ENCODE data around the gene CELF2.

CELF2 gene

GRCh38 chr10:11004144-11005077 is 13.3 kb upstream of the CELF2 start:
- DNase-seq = no peak

- no peak for DNase-seq
Observed at GRCh38 chr10:11005725-11006427, 11.8 kb upstream of the CELF2 start.

- DNase-seq = no peak
Observed at GRCh38 chr10:11006428-11006825, 11.2 kb upstream of the CELF2 start.

- no peak for DNase-seq
Observed at GRCh38 chr10:11007476-11008020, 10.1 kb upstream of the CELF2 start.

GRCh38 chr10:11009471-11010308 is 8.0 kb upstream of the CELF2 start:
- no peak for DNase-seq

- no peak for DNase-seq
Observed at GRCh38 chr10:11010582-11010981, 7.1 kb upstream of the CELF2 start.

- DNase-seq = no peak
Observed at GRCh38 chr10:11011436-11011835, 6.2 kb upstream of the CELF2 start.

GRCh38 chr10:11011984-11012383 is 5.7 kb upstream of the CELF2 start:
- no peak for DNase-seq

GRCh38 chr10:11012421-11013295 is 5.0 kb upstream of the CELF2 start:
- DNase-seq = no peak

- no peak for DNase-seq
Observed at GRCh38 chr10:11013836-11014235, 3.8 kb upstream of the CELF2 start.

GRCh38 chr10:11014671-11015445 is 2.8 kb upstream of the CELF2 start:
- DNase-seq = no peak

GRCh38 chr10:11015446-11015934 is 2.2 kb upstream of the CELF2 start:
- DNase-seq = no peak

GRCh38 chr10:11017000-11017569 is 587 bp upstream of the CELF2 start:
- DNase-seq = no peak

GRCh38 chr10:11018432-11018841 is 765 bp downstream of the CELF2 start:
- DNase-seq = no peak

GRCh38 chr10:11018855-11019631 is 1.4 kb downstream of the CELF2 start:
- no peak for DNase-seq

- DNase-seq = no peak
Observed at GRCh38 chr10:11019724-11020547, 2.3 kb downstream of the CELF2 start.

- no peak for DNase-seq
Observed at GRCh38 chr10:11020548-11020942, 2.9 kb downstream of the CELF2 start.

- no peak for DNase-seq
Observed at GRCh38 chr10:11022213-11022612, 4.5 kb downstream of the CELF2 start.

Measured in DMS153 (cell line).